ENCODE results near the gene DCDC1.

Gene DCDC1

GRCh38 chr11:31369348-31370329 lies at the start of gene DCDC1, which contains the start of gene DNAJC24:
Gene DCDC1 (minus strand): TSS chr11:31369739. CDS start chr11:31328280, 41,459 bp downstream.
Gene DNAJC24 (plus strand): TSS chr11:31369860. CDS start chr11:31370749, 889 bp downstream.
- peak; percentile 92 to 98 (median 97) for DNase-seq

- DNase-seq: no peak
These were observed 49.6 kb upstream of the DCDC1 start for GRCh38 chr11:31419138-31419537.

- DNase-seq: no peak
These were observed 48.3 kb upstream of the DCDC1 start for GRCh38 chr11:31417816-31418215.

GRCh38 chr11:31417357-31417756 lies 47.8 kb upstream of the DCDC1 start:
- DNase-seq: peak in 1 of 3 experiments; percentile 36

- DNase-seq: no peak
These were observed 45.9 kb upstream of the DCDC1 start for GRCh38 chr11:31415435-31415834.

- peak in 2 of 3 experiments; percentile 7 to 45 for DNase-seq
These were observed 44.8 kb upstream of the DCDC1 start for GRCh38 chr11:31414338-31414737.

- DNase-seq: no peak
These were observed 43.4 kb upstream of the DCDC1 start for GRCh38 chr11:31412946-31413345.

- DNase-seq: no peak
These were observed 38.7 kb upstream of the DCDC1 start for GRCh38 chr11:31408201-31408600.

- no peak for DNase-seq
These were observed 35.1 kb upstream of the DCDC1 start for GRCh38 chr11:31404614-31405013.

- DNase-seq: peak; percentile 43 to 78 (median 60)
These were observed 27.8 kb upstream of the DCDC1 start for GRCh38 chr11:31397239-31397834.

- DNase-seq: no peak
These were observed 17.8 kb upstream of the DCDC1 start for GRCh38 chr11:31387379-31387778.

- no peak for DNase-seq
These were observed 13.6 kb upstream of the DCDC1 start for GRCh38 chr11:31383116-31383515.

- no peak for DNase-seq
These were observed 6.3 kb upstream of the DCDC1 start for GRCh38 chr11:31375879-31376278.

- DNase-seq: no peak
These were observed 2.7 kb downstream of the DCDC1 start for GRCh38 chr11:31366795-31367194.

- DNase-seq: no peak
These were observed 7.8 kb downstream of the DCDC1 start for GRCh38 chr11:31361743-31362142.

- DNase-seq: no peak
These were observed 13.7 kb downstream of the DCDC1 start for GRCh38 chr11:31355817-31356216.

- DNase-seq: peak; percentile 4 to 80 (median 70)
These were observed 14.4 kb downstream of the DCDC1 start for GRCh38 chr11:31355131-31355530.

- no peak for DNase-seq
These were observed 18.4 kb downstream of the DCDC1 start for GRCh38 chr11:31351168-31351567.

GRCh38 chr11:31340903-31341572 lies 28.5 kb downstream of the DCDC1 start:
- peak in 2 of 3 experiments; percentile 13 to 19 for DNase-seq

- DNase-seq: no peak
These were observed 31.7 kb downstream of the DCDC1 start for GRCh38 chr11:31337806-31338205.

GRCh38 chr11:31328697-31329096 lies 40.8 kb downstream of the DCDC1 start:
- no peak for DNase-seq

- DNase-seq: no peak
These were observed 42.1 kb downstream of the DCDC1 start for GRCh38 chr11:31327417-31327816.

GRCh38 chr11:31326470-31327148 lies 42.9 kb downstream of the DCDC1 start:
- no peak for DNase-seq
